ENCODE data around the gene MCTP2. TPM values are rescaled to one million over a fixed set of nuclear protein-coding genes. Genes with fewer than 3 reads are reported as not detected.

MCTP2 gene
- total RNA-seq, 4 donors from 2014 or later, result 12.0 to 18.3 (median 15.2) TPM

- Histone ChIP-seq H3K4me1 (no peaks in the 10 kb centered on the region), H3K4me3 (no peak overlapping the region), H3K27ac (no peak overlapping the region), H3K27me3 (no peaks in the 10 kb centered on the region), H3K36me3 (no peaks in the 10 kb centered on the region), H3K9me3 (no peaks in the 10 kb centered on the region)
- 30 to 40% methylated on average over 4 of the region's 4 CpGs for WGBS, 2 donors
- no peak for DNase-seq (ENCODE audit: low spot score in 2 of 2)
- TF ChIP-seq POLR2A (IDR thresholded peaks at IDR 0.05) (no peak), CTCF (IDR thresholded peaks at IDR 0.05) (peak in 3 of 5 experiments; percentile 7 to 30 (median 13))
Measured at GRCh38 chr15:94346282-94346681, 114.9 kb downstream of the MCTP2 start.

GRCh38 chr15:94348084-94348483 is 116.7 kb downstream of the MCTP2 start:
- 64 to 79% methylated on average over 2 of the region's 2 CpGs for WGBS, 2 donors
- TF ChIP-seq CTCF (IDR thresholded peaks at IDR 0.05) (no peak), POLR2A (IDR thresholded peaks at IDR 0.05) (no peak), EP300 (IDR thresholded peaks at IDR 0.05) (no peak)
- Histone ChIP-seq H3K4me3 (no peak overlapping the region), H3K9me3 (no peaks in the 10 kb centered on the region), H3K27ac (no peak overlapping the region), H3K27me3 (no peaks in the 10 kb centered on the region), H3K4me1 (no peaks in the 10 kb centered on the region), H3K36me3 (no peaks in the 10 kb centered on the region)
- DNase-seq (ENCODE audit: low spot score in 2 of 2), result no peak

GRCh38 chr15:94351031-94351535 is 119.7 kb downstream of the MCTP2 start:
- TF ChIP-seq POLR2A (IDR thresholded peaks at IDR 0.05) (no peak), EP300 (IDR thresholded peaks at IDR 0.05) (no peak), CTCF (IDR thresholded peaks at IDR 0.05) (no peak)
- no peaks in the 10 kb centered on the region for H3K36me3 ChIP-seq
- 88 to 91% methylated on average over 1 of the region's 1 CpG for WGBS, 2 donors

GRCh38 chr15:94352636-94353487 is 121.5 kb downstream of the MCTP2 start:
- no peaks in the 10 kb centered on the region for H3K36me3 ChIP-seq
- H3K4me1 ChIP-seq, result no peaks in the 10 kb centered on the region
- no peak overlapping the region for H3K27ac ChIP-seq
- TF ChIP-seq POLR2A (IDR thresholded peaks at IDR 0.05), result no peak
- TF ChIP-seq CTCF (IDR thresholded peaks at IDR 0.05), result no peak
- no peak for TF ChIP-seq EP300 (IDR thresholded peaks at IDR 0.05)
- H3K4me3 ChIP-seq, result no peak overlapping the region
- H3K9me3 ChIP-seq, result no peaks in the 10 kb centered on the region
- no peak for DNase-seq (ENCODE audit: low spot score in 2 of 2)
- H3K27me3 ChIP-seq, result no peaks in the 10 kb centered on the region
- 69 to 70% methylated on average over 11 of the region's 11 CpGs for WGBS, 2 donors

More at GRCh38 chr15:94351031-94351535, 119.7 kb downstream of the MCTP2 start:
- Histone ChIP-seq H3K27me3 (no peaks in the 10 kb centered on the region), H3K4me3 (no peak overlapping the region), H3K9me3 (no peaks in the 10 kb centered on the region), H3K27ac (no peak overlapping the region), H3K4me1 (no peaks in the 10 kb centered on the region)
- DNase-seq (ENCODE audit: low spot score in 2 of 2), result no peak

- Histone ChIP-seq H3K36me3 (no peaks in the 10 kb centered on the region), H3K4me1 (no peaks in the 10 kb centered on the region), H3K27me3 (no peaks in the 10 kb centered on the region), H3K27ac (no peak overlapping the region), H3K4me3 (no peak overlapping the region), H3K9me3 (no peaks in the 10 kb centered on the region)
- no peak for DNase-seq (ENCODE audit: low spot score in 2 of 2)
- TF ChIP-seq EP300 (IDR thresholded peaks at IDR 0.05), result no peak
- TF ChIP-seq CTCF (IDR thresholded peaks at IDR 0.05), result no peak
- TF ChIP-seq POLR2A (IDR thresholded peaks at IDR 0.05), result no peak
- WGBS, 2 donors, result 64 to 83% methylated on average over 3 of the region's 3 CpGs
Measured at GRCh38 chr15:94353488-94353820, 122.1 kb downstream of the MCTP2 start.
